ENCODE results near the gene PTMS. TPM values are rescaled to one million over a fixed set of nuclear protein-coding genes. Genes with fewer than 3 reads are reported as not detected.

PTMS gene
- total and polyA plus RNA-seq, 2 of the 13 experiments (the other 11 are each of a cell fraction or from before 2014, with no cell fraction given) = 40.5 to 82.4 TPM

DNA sequence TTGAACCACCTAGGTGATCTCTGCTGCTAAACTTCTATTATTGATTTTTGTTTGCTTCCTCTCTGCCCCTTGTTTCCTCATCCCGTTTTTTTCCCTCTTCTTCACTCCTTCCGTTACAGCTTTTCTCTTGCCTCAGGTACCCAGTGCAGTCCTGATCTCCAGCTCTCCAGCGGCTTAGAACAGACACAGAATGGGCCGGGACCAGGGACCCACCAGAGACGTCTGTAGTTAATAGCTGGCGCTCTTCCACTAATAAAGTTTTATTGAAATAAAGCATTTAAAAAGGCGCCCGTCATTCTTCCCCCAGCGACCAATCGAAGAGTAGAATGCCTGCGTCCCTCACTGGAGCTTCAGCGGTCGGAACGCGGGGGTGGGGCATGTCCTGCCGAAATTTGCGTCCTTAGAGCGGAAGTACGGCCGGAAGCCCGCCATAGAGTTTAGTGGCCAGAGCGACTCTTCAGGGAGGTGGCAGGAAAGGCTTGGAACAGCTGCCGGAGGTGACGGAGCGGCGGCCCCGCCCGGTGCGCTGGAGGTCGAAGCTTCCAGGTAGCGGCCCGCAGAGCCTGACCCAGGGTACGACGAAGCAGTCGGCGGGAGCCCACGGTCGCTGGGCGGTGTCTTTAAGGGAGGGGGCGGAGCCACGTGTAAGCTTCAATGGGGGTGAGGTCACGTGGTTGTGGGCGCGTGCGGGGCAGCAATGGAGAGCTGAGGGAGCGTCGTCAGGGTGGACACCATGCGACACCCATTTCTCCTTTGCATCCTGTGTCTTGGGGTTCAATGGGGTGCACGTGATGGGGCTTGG, 42.4 kb upstream of the PTMS start, which contains the start of gene COPS7A (continued):
- TF ChIP-seq, protein P1, sequence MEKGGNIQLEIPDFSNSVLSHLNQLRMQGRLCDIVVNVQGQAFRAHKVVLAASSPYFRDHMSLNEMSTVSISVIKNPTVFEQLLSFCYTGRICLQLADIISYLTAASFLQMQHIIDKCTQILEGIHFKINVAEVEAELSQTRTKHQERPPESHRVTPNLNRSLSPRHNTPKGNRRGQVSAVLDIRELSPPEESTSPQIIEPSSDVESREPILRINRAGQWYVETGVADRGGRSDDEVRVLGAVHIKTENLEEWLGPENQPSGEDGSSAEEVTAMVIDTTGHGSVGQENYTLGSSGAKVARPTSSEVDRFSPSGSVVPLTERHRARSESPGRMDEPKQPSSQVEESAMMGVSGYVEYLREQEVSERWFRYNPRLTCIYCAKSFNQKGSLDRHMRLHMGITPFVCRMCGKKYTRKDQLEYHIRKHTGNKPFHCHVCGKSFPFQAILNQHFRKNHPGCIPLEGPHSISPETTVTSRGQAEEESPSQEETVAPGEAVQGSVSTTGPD (CRISPR knock-in tag; IDR thresholded peaks at IDR 0.05) = peak; percentile 55; the same call in 1 of the 2 replicates
- TF ChIP-seq PCBP2 (optimal IDR thresholded peaks at IDR 0.05; ENCODE audit: low read depth, low read length, poor library complexity, severe bottlenecking) (no peak), FOXP1 (IDR thresholded peaks at IDR 0.05) (no peak), FOXP1 (CRISPR knock-in tag; IDR thresholded peaks at IDR 0.05) (peak; percentile 27; the same call in 1 of the 2 replicates), HCFC1 (IDR thresholded peaks at IDR 0.05; ENCODE audit: low read depth, low read length) (peak; percentile 72), EP300 (IDR thresholded peaks at IDR 0.05; ENCODE audit: low read depth in 2 of 2, low read length in 2 of 2) (peak in 1 of 2 experiments; percentile 58; a peak in 1 of 4 replicates), EP300 (CRISPR knock-in tag; IDR thresholded peaks at IDR 0.05; ENCODE audit: borderline replicate concordance) (0 out of 2 replicates have a peak, but pooled peaks have one; percentile 25), HMGA1 (CRISPR knock-in tag; conservative IDR thresholded peaks at IDR 0.05) (no peak), EED (CRISPR knock-in tag; IDR thresholded peaks at IDR 0.05) (no peak; the same call in 1 of the 2 replicates), ZNF614 (CRISPR knock-in tag; IDR thresholded peaks at IDR 0.05; ENCODE audit: borderline replicate concordance) (no peak), SMAD9 (CRISPR knock-in tag; IDR thresholded peaks at IDR 0.05) (0 out of 2 replicates have a peak, but pooled peaks have one; percentile 40), ZNF546 (CRISPR knock-in tag; conservative IDR thresholded peaks at IDR 0.05) (0 out of 2 replicates have a peak, but pooled peaks have one; percentile 66), NFYC (CRISPR knock-in tag; IDR thresholded peaks at IDR 0.05) (peak; percentile 79), PRMT3 (CRISPR knock-in tag; IDR thresholded peaks at IDR 0.05; ENCODE audit: borderline replicate concordance, low read depth) (0 out of 2 replicates have a peak, but pooled peaks have one; percentile 57), CC2D1A (CRISPR knock-in tag; IDR thresholded peaks at IDR 0.05) (peak; percentile 84; the same call in 1 of the 2 replicates), RARA (CRISPR knock-in tag; IDR thresholded peaks at IDR 0.05) (peak; percentile 25; the same call in 1 of the 2 replicates), FOXC1 (CRISPR knock-in tag; IDR thresholded peaks at IDR 0.05; ENCODE audit: borderline replicate concordance) (peak; percentile 94), IRF2 (CRISPR knock-in tag; IDR thresholded peaks at IDR 0.05) (peak; percentile 72)
- TF ChIP-seq, protein P2, sequence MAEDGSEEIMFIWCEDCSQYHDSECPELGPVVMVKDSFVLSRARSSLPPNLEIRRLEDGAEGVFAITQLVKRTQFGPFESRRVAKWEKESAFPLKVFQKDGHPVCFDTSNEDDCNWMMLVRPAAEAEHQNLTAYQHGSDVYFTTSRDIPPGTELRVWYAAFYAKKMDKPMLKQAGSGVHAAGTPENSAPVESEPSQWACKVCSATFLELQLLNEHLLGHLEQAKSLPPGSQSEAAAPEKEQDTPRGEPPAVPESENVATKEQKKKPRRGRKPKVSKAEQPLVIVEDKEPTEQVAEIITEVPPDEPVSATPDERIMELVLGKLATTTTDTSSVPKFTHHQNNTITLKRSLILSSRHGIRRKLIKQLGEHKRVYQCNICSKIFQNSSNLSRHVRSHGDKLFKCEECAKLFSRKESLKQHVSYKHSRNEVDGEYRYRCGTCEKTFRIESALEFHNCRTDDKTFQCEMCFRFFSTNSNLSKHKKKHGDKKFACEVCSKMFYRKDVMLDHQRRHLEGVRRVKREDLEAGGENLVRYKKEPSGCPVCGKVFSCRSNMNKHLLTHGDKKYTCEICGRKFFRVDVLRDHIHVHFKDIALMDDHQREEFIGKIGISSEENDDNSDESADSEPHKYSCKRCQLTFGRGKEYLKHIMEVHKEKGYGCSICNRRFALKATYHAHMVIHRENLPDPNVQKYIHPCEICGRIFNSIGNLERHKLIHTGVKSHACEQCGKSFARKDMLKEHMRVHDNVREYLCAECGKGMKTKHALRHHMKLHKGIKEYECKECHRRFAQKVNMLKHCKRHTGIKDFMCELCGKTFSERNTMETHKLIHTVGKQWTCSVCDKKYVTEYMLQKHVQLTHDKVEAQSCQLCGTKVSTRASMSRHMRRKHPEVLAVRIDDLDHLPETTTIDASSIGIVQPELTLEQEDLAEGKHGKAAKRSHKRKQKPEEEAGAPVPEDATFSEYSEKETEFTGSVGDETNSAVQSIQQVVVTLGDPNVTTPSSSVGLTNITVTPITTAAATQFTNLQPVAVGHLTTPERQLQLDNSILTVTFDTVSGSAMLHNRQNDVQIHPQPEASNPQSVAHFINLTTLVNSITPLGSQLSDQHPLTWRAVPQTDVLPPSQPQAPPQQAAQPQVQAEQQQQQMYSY (CRISPR knock-in tag; IDR thresholded peaks at IDR 0.05) = no peak
- TF ChIP-seq, protein P3, sequence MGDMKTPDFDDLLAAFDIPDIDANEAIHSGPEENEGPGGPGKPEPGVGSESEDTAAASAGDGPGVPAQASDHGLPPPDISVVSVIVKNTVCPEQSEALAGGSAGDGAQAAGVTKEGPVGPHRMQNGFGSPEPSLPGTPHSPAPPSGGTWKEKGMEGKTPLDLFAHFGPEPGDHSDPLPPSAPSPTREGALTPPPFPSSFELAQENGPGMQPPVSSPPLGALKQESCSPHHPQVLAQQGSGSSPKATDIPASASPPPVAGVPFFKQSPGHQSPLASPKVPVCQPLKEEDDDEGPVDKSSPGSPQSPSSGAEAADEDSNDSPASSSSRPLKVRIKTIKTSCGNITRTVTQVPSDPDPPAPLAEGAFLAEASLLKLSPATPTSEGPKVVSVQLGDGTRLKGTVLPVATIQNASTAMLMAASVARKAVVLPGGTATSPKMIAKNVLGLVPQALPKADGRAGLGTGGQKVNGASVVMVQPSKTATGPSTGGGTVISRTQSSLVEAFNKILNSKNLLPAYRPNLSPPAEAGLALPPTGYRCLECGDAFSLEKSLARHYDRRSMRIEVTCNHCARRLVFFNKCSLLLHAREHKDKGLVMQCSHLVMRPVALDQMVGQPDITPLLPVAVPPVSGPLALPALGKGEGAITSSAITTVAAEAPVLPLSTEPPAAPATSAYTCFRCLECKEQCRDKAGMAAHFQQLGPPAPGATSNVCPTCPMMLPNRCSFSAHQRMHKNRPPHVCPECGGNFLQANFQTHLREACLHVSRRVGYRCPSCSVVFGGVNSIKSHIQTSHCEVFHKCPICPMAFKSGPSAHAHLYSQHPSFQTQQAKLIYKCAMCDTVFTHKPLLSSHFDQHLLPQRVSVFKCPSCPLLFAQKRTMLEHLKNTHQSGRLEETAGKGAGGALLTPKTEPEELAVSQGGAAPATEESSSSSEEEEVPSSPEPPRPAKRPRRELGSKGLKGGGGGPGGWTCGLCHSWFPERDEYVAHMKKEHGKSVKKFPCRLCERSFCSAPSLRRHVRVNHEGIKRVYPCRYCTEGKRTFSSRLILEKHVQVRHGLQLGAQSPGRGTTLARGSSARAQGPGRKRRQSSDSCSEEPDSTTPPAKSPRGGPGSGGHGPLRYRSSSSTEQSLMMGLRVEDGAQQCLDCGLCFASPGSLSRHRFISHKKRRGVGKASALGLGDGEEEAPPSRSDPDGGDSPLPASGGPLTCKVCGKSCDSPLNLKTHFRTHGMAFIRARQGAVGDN (CRISPR knock-in tag; IDR thresholded peaks at IDR 0.05) = peak; percentile 99

All from HepG2 (cell line).